ENCODE results near the gene CD27.
A peak's percentile ranks its signal among the peaks of the same experiment; 100 is the strongest.
"Not testable (repeated sequence)": the region's sequence is repeated elsewhere in the genome, so short reads cannot be mapped to it uniquely, and the experiment has no call there.

Gene CD27

DNA sequence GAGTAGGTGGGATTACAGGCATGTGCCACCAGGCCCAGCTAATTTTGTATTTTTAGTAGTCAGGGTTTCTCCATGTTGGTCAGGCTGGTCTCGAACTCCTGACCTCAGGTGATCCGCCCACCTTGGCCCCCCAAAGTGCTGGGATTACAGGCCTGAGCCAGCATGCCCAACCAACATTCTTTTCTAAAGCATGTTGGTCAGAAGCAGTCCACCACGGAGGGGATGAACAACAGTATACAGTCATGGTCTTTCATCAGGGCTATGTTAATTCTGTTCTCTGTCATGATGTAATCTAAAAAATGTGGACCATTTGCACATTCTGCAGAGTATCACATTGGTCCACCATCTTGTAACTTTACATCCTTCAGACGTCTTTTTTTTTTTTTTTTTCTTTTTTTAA is 44.7 kb downstream of the CD27 start:
- DNase-seq: no peak

DNA sequence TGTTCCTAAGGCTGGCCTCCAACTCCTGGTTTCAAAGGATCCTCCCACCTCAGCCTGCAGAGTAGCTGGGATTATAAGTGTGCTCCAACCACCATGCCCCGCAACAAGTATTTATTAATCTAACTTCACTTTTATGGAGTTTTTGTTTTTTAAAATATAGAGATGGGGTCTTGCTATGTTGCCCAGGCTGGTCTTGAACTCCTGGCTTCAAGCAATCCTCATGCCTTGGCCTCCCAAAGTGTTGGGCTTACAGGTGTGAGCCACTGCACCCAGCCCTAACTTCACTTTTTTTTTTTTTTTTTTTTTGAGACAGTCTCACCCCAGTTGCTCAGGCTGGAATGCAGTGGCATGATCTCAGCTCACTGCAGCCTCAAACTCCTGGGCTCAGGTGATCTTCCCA is 45.9 kb downstream of the CD27 start:
- DNase-seq: not testable (repeated sequence)

DNA sequence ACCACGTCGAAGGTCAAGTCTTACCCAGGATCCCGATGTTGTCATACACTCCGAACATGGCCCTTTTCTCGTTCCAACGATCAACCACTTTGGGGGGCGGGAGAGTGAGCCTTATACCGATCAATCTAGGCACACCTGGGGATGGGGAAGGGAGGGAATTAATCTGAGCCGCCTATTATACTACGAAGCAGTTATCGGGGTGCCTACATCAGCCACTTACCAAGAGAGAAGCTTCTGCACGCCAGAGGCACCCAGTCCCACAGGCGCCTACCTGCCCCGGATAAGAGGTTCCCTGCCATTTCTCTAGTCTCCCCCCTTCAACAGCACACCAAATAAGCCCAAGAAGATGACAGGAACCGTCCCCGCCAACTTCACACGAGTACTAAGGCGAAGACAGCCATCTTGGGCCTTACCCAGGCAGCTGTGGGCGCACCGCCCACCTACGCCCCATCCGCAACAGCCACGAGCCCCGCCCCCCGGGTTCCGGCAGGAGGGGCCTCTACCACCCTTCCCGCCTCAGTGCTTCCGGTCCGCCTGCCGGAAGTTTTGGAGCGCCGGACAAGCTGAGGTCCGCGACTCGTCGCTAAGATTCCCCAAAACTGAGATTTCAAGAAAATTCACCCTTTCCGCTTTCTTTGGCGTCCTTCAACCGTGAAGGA is 48.2 kb downstream of the CD27 start, which contains the start of gene MRPL51:
MRPL51 (minus strand) TSS at position 425 of the 659 bp plus-strand sequence; CDS start at position 299, 126 bp downstream.
- DNase-seq: peak; percentile 96

DNA sequence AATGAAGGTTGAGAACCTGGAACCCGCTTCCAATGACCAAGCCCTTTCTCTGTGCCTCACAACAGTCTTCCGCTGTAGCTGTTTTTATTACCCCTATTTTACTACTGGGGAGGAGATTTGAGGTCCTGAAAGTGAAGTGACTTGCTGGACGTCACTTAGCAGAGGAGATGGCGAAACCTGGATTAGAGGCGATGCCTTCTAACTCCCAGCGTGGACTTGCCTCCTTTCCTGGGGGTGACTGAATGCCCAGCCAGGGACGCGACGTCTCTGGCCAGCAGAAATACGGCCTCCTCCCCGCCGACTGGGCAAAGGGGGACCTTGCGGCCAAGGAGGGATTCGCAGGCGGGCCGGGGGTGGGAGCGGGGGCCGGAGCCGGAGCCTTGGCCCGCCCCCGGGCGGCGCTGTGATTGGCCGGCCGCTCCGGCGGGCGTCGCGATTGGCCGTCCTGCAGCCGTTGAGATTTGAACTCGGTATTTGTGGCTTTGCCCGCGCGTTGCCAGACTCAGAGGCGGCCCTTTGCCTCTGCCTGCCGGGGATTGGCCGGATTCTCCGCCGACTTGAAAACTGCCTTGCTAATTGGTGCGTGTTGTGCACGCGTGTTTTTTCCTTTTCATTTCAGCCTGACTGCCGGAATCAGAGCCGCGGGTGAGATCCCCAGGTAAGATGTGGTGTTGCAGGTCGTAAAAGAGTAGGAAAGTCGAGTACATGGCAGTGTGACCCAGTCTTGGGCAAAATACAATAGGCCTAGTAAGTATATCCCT is 48.9 kb downstream of the CD27 start, which contains the start of gene NCAPD2:
NCAPD2 (plus strand) TSS at position 606 of the 761 bp plus-strand sequence. CDS start 997 bp downstream, outside the sequence.
- peak; percentile 96 for DNase-seq

DNA sequence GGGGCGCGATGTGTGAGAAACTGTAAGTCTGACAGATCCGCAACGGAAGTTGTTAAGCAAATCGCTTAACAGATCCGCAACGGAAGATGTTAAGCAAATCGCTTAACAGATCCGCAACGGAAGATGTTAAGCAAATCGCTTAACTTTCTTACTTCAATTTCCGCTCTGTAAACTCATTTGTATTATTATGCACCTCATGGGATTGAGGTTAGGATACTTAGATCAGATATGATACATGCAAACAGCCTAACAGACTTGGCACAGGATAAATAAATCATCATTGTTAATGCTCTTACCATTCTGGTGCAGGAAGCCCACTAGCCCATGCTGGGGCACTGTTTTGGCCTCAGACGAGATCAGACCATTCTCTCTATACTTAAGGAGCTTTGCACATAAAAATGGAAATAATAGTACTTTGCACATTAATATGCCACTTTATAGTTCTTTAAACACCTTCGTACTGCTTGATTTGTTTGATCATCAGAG is 49.5 kb downstream of the CD27 start:
- no peak for DNase-seq

DNA sequence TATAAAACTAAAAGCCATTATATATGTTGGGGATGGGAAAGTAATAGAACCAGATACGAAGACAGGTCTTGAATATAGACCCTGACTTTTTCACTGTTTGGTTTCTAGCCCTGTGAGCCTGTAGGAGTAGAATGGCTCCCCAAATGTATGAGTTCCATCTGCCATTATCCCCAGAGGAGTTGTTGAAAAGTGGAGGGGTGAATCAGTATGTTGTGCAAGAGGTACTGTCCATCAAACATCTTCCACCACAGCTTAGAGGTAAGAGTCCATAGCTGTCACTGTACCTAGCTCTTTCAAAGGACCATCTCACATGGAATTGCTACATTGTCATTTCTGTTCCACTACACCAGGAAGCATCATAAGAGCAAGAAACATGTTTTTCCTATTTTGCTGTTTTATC is 50.2 kb downstream of the CD27 start:
- DNase-seq: no peak

DNA sequence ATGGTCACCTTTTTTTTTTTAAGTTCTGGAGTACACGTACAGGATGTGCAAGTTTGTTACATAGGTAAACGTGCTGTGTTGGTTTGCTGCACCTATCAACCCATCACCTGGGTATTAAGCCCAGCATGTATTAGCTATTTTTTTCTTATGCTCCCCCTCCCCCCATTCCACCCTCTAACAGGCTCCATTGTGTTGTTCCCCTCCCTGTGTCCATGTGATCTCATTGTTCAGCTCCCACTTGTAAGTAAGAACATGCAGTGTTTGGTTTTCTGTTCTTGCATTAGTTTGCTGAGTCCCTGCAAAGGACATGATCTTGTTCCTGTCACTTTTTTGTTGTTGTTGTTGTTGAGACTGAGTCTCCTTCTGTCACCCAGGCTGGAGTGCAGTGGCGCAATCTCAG is 52.5 kb downstream of the CD27 start:
- not testable (repeated sequence) for DNase-seq

DNA sequence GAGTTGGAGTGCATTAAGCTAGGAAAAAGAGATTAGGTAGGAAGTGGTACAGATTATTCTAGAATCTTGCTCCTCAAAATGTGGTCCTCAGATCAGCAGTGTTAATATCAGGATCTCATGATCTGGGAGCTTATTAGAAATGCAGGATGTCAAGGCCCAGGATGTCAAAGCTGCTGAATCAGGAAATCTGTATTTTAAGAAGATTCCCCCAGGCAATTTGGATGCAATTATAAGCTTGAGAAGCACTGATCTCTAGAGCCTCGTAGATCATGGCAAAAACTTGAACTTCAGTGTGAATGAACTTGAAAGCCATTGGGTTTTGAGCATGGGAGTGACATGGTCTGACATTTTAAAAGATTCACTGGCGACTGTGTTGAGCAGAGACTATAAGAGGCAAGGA is 55.7 kb downstream of the CD27 start:
- no peak for DNase-seq

All from CD4-positive, alpha-beta T cell treated with Interleukin-4 for 1 hour (primary cell).